PFSK-1 (cell line): ENCODE results near the gene TTC34.

Source experiments
- FOXP2 ChIP-seq: optimal IDR thresholded peaks from 2 replicates; pipeline ENCODE3; 2011; ENCODE audit warnings: borderline replicate concordance, control low read depth, inconsistent platforms; ENCODE audit not compliant: insufficient read depth; ENCODE audit errors: extremely low read length, extremely low read depth
- POLR2AphosphoS5 ChIP-seq: IDR thresholded peaks from 2 replicates; pipeline ENCODE4 v1.6.1; 2012; ENCODE audit warnings: low read depth, mild to moderate bottlenecking, control low read depth, low read length, moderate library complexity
- REST ChIP-seq, 2 experiments: IDR thresholded peaks; 2 replicates each; pipeline versions ENCODE4 v1.6.1 to v1.8.0; 2011 to 2012; ENCODE audit warnings: low read depth in 2 of 2, low read length in 2 of 2, control low read depth in 1 of 2, inconsistent platforms in 1 of 2, mild to moderate bottlenecking in 1 of 2, moderate library complexity in 1 of 2; ENCODE audit not compliant: insufficient read depth in 1 of 2
- SIN3A ChIP-seq: IDR thresholded peaks from 2 replicates; pipeline ENCODE4 v1.6.1; 2012; ENCODE audit warnings: mild to moderate bottlenecking, low read length, moderate library complexity, borderline replicate concordance; ENCODE audit not compliant: insufficient read depth
- TAF1 ChIP-seq: IDR thresholded peaks from 2 replicates; pipeline ENCODE4 v1.6.1; 2012; ENCODE audit warnings: low read length, control low read depth, borderline replicate concordance; ENCODE audit not compliant: insufficient read depth

The TTC34 gene

GRCh38 chr1:2786329-2787162 lies 14.9 kb downstream of the TTC34 start:
- TF ChIP-seq REST (IDR thresholded peaks at IDR 0.05; ENCODE audit: insufficient read depth in 1 of 2, low read depth in 2 of 2, low read length in 2 of 2), result no peak
- no peak for TF ChIP-seq TAF1
- TF ChIP-seq POLR2AphosphoS5, result no peak

GRCh38 chr1:2785631-2786328 lies 15.7 kb downstream of the TTC34 start:
- TF ChIP-seq POLR2AphosphoS5, result no peak
- no peak for TF ChIP-seq REST (IDR thresholded peaks at IDR 0.05; ENCODE audit: insufficient read depth in 1 of 2, low read depth in 2 of 2, low read length in 2 of 2)
- no peak for TF ChIP-seq TAF1
- TF ChIP-seq SIN3A, result no peak
- no peak for TF ChIP-seq FOXP2

GRCh38 chr1:2784854-2785630 lies 16.5 kb downstream of the TTC34 start:
- TF ChIP-seq REST (IDR thresholded peaks at IDR 0.05; ENCODE audit: insufficient read depth in 1 of 2, low read depth in 2 of 2, low read length in 2 of 2) (no peak), TAF1 (no peak)

- TF ChIP-seq FOXP2, result no peak
- TF ChIP-seq TAF1, result no peak
- no peak for TF ChIP-seq REST (IDR thresholded peaks at IDR 0.05; ENCODE audit: insufficient read depth in 1 of 2, low read depth in 2 of 2, low read length in 2 of 2)
- TF ChIP-seq POLR2AphosphoS5, result no peak
- no peak for TF ChIP-seq SIN3A
These were observed 17.8 kb downstream of the TTC34 start for GRCh38 chr1:2783435-2784397.
